Muscle layer of colon (tissue), 2 donors: Measurements from ENCODE around the gene CTNNA2.

Experiments used
- H3K27ac ChIP-seq: one replicate; pipeline ENCODE4 v1.7.0; 2013; ENCODE audit warnings: low read depth, mild to moderate bottlenecking, low read length, moderate library complexity
- H3K27me3 ChIP-seq, 2 donors: one replicate each; pipeline ENCODE4 v1.7.0; 2013; ENCODE audit warnings: low read length in 2 of 2, mild to moderate bottlenecking in 2 of 2; ENCODE audit not compliant: insufficient read depth in 2 of 2, control insufficient read depth in 1 of 2
- H3K36me3 ChIP-seq: one replicate; pipeline ENCODE4 v1.7.0; 2013; ENCODE audit warnings: mild to moderate bottlenecking, low read length; ENCODE audit not compliant: insufficient read depth
- H3K4me1 ChIP-seq: one replicate; pipeline ENCODE4 v1.7.0; 2013; ENCODE audit warnings: mild to moderate bottlenecking, low read length; ENCODE audit not compliant: insufficient read depth
- H3K4me3 ChIP-seq, 2 donors: one replicate each; pipeline ENCODE4 v1.7.0; 2013; ENCODE audit warnings: low read length in 2 of 2, low read depth in 1 of 2, mild to moderate bottlenecking in 1 of 2, moderate library complexity in 1 of 2
- H3K9ac ChIP-seq: one replicate; pipeline ENCODE4 v1.7.0; 2013; ENCODE audit warnings: low read length
- H3K9me3 ChIP-seq: one replicate; pipeline ENCODE4 v1.7.0; 2013; ENCODE audit warnings: mild to moderate bottlenecking, low read length
- donor health status: abdominal sarcoma.
- donor health status: Adenocarcinoma of cecum.

The CTNNA2 gene

DNA sequence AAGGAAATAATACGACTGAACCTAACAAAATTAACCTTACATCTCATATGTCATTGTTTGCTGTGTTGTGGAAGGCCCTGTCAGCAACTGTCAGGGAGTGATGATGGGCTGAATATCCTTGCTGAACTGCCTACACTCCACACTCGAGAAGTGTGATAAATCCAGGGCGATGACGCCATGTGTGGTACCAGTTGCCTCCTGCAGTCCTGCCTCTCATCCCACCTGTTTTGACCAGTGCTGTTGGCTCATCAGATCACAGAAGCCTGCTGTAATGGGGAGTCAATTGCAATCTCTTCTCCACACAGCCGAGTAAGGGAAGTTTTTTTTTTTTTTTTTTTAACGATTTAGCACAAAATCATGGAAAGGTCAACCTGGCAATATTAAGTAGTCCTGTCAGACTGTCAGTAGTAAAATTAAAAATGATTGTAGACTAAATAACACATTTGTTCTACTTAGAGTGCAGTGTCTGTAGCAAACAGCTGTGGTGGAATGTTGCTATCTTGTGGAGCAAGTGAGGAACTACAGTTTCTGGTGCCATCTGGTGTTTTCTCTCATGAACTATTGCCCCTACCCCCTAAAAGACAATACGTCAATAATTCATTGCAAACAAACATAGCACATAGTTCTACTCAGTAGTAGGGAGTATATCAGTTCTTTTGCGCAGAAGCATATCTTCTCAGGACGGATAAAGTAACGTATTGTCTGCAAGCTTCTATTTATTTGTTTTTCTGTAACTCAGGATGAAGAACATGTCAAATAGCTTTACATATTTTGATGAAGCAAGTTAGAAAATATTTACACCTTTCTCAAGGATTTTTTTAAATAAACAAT, 347.6 kb downstream of the CTNNA2 start:
- Histone ChIP-seq H3K36me3 (no peaks in the 10 kb centered on the region), H3K9ac (no peak overlapping the region), H3K9me3 (no peaks in the 10 kb centered on the region), H3K4me1 (no peaks in the 10 kb centered on the region), H3K27me3 (no peaks in the 10 kb centered on the region), H3K4me3 (no peak overlapping the region), H3K27ac (no peak overlapping the region)

GRCh38 chr2:79861059-79861374, 348.2 kb downstream of the CTNNA2 start:
- H3K27ac ChIP-seq: no peak overlapping the region
- no peaks in the 10 kb centered on the region for H3K4me1 ChIP-seq
- H3K27me3 ChIP-seq: no peaks in the 10 kb centered on the region
- no peak overlapping the region for H3K4me3 ChIP-seq
- H3K9ac ChIP-seq: no peak overlapping the region
- H3K36me3 ChIP-seq: no peaks in the 10 kb centered on the region
- no peaks in the 10 kb centered on the region for H3K9me3 ChIP-seq

- H3K9ac ChIP-seq: no peak overlapping the region
- H3K4me3 ChIP-seq: no peak overlapping the region
- no peaks in the 10 kb centered on the region for H3K4me1 ChIP-seq
- H3K36me3 ChIP-seq: no peaks in the 10 kb centered on the region
- no peaks in the 10 kb centered on the region for H3K27me3 ChIP-seq
- no peaks in the 10 kb centered on the region for H3K9me3 ChIP-seq
- H3K27ac ChIP-seq: no peak overlapping the region
Measured at GRCh38 chr2:79862756-79863155, 349.9 kb downstream of the CTNNA2 start.

DNA sequence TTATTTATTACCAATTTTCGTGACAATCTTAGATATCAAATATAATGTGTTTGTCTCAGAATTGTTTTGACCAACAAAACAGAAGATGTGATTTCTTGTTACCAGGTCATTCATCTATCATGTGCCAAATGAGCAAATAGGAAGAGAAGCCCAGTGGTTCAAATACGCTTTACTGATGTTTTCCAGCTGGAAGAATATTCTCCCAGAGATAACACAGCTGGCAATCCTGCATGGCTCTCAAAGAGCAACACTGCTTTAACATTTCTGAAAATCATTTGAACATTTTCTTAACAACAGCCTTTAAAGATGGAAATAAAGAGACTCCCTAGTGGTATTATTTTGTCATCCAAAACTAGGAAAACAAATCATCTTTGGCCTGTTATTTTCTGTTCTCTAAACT, 359.8 kb downstream of the CTNNA2 start:
- no peaks in the 10 kb centered on the region for H3K36me3 ChIP-seq
- no peaks in the 10 kb centered on the region for H3K4me1 ChIP-seq
- no peak overlapping the region for H3K27ac ChIP-seq
- no peak overlapping the region for H3K4me3 ChIP-seq
- no peaks in the 10 kb centered on the region for H3K27me3 ChIP-seq
- no peak overlapping the region for H3K9ac ChIP-seq
- no peaks in the 10 kb centered on the region for H3K9me3 ChIP-seq

GRCh38 chr2:79874015-79874414, 361.2 kb downstream of the CTNNA2 start:
- Histone ChIP-seq H3K4me1 (no peaks in the 10 kb centered on the region), H3K36me3 (no peaks in the 10 kb centered on the region), H3K27ac (no peak overlapping the region), H3K9ac (no peak overlapping the region), H3K9me3 (no peaks in the 10 kb centered on the region), H3K4me3 (no peak overlapping the region), H3K27me3 (no peaks in the 10 kb centered on the region)

DNA sequence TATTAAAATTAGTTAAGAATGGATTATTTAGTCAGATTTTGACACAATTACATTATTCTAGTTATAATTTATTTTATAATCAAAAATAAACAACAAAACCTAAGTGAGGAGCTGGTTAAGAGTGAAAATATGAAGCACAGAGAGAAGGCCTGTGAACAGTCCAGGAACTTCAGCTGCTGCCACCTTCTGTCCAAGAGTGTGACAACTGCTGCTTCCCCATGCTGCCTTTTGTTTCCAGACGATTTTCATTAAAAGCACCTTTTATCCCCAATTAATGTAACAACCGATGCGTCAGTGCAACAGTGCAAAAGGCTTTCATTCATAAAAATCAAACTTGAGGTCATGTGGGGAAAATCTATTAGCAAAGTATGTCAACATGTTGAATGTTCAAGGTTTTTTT, 363.6 kb downstream of the CTNNA2 start:
- Histone ChIP-seq H3K36me3 (no peaks in the 10 kb centered on the region), H3K4me1 (no peaks in the 10 kb centered on the region), H3K4me3 (no peak overlapping the region), H3K9ac (no peak overlapping the region), H3K27ac (no peak overlapping the region), H3K27me3 (no peaks in the 10 kb centered on the region), H3K9me3 (no peaks in the 10 kb centered on the region)

GRCh38 chr2:79882548-79882947, 369.7 kb downstream of the CTNNA2 start:
- H3K4me3 ChIP-seq: no peak overlapping the region
- H3K36me3 ChIP-seq: no peaks in the 10 kb centered on the region
- H3K27me3 ChIP-seq: no peaks in the 10 kb centered on the region
- H3K27ac ChIP-seq: no peak overlapping the region
- H3K9ac ChIP-seq: no peak overlapping the region
- no peaks in the 10 kb centered on the region for H3K4me1 ChIP-seq
- no peaks in the 10 kb centered on the region for H3K9me3 ChIP-seq

GRCh38 chr2:79887747-79888374, 375.0 kb downstream of the CTNNA2 start:
- Histone ChIP-seq H3K27ac (no peak overlapping the region), H3K27me3 (no peaks in the 10 kb centered on the region), H3K9me3 (no peaks in the 10 kb centered on the region), H3K9ac (no peak overlapping the region), H3K36me3 (no peaks in the 10 kb centered on the region), H3K4me3 (no peak overlapping the region), H3K4me1 (no peaks in the 10 kb centered on the region)

DNA sequence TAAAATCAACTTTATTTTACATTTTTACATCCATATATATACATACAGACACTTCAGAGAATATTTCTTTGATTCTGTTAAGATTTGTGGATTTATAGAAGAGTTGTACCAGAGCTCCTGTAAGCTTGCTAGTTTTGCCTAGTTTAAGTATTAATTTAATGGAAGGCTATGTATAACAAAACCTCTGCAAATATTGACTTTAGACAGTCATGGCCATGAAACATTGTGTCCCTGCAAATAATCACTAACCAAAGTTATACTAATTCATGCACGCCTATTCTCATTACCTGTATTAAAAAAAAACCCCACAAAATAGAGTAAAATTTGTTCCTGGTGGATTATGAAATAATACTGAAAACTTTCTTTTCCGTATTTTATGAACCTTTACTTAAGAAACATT, 379.3 kb downstream of the CTNNA2 start:
- no peak overlapping the region for H3K9ac ChIP-seq

GRCh38 chr2:79899196-79899595, 386.3 kb downstream of the CTNNA2 start:
- H3K9me3 ChIP-seq: no peaks in the 10 kb centered on the region
- H3K27me3 ChIP-seq: no peaks in the 10 kb centered on the region
- H3K4me3 ChIP-seq: no peak overlapping the region
- no peak overlapping the region for H3K9ac ChIP-seq
- H3K4me1 ChIP-seq: no peaks in the 10 kb centered on the region
- no peak overlapping the region for H3K27ac ChIP-seq
- H3K36me3 ChIP-seq: no peaks in the 10 kb centered on the region

More for the DNA sequence above, 379.3 kb downstream of the CTNNA2 start:
- H3K4me1 ChIP-seq: no peaks in the 10 kb centered on the region
- H3K27ac ChIP-seq: no peak overlapping the region
- H3K36me3 ChIP-seq: no peaks in the 10 kb centered on the region
- no peaks in the 10 kb centered on the region for H3K9me3 ChIP-seq
- H3K4me3 ChIP-seq: no peak overlapping the region
- no peaks in the 10 kb centered on the region for H3K27me3 ChIP-seq

GRCh38 chr2:79901161-79901560, 388.3 kb downstream of the CTNNA2 start:
- no peaks in the 10 kb centered on the region for H3K4me1 ChIP-seq
- H3K9ac ChIP-seq: no peak overlapping the region
- H3K27ac ChIP-seq: no peak overlapping the region
- no peaks in the 10 kb centered on the region for H3K27me3 ChIP-seq
- H3K9me3 ChIP-seq: no peaks in the 10 kb centered on the region
- no peaks in the 10 kb centered on the region for H3K36me3 ChIP-seq
- H3K4me3 ChIP-seq: no peak overlapping the region
